ENCODE data around the gene ATE1. TPM values are rescaled to one million over a fixed set of nuclear protein-coding genes. Genes with fewer than 3 reads are reported as not detected.

The ATE1 gene
- total RNA-seq, 1 experiment from 2014 or later = 39.2 TPM

DNA sequence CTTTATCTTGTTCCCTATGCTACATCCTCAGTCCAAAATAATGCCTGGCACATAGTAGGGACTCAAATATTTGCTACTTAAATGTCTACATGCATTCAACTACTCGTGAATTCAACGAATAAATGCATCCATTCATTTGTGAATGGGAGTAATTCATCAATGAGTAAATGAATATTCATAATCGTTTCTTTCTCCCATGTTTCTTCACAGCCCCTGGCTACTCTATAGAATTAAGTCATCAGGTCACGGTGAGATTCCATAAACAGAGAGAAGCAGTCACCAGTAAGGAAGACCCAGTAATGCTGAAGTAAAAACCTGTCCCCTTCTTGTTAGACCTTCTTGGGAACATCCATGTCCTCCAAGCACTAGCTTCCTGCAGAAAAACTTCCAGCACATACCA is 48.4 kb downstream of the ATE1 start:
- intact Hi-C loops (cut with micrococcal nuclease) = no loop called here
- no peak overlapping the region for H2AFZ ChIP-seq (ENCODE audit: low read depth, low read length, poor library complexity, severe bottlenecking)
- H3K4me3 ChIP-seq (replicated peaks in 1 of 2; ENCODE audit: low read depth in 1 of 2, low read length in 2 of 2) = no peak overlapping the region
- ChIA-PET CTCF (interaction anchor here (0.8 to 2.0 kb wide), 2 partner anchors 8 to 22 kb away, joined by 3 to 13 read pairs; no protein-coding TSS in a partner anchor), RAD21 (ENCODE audit: low non-redundant PET in 1 of 2, low total read pairs in 2 of 2, uncharacterized antibody in 2 of 2, unreplicated experiment in 2 of 2) (no interaction called here), POLR2A (no interaction called here)
- DNase-seq (ENCODE audit: low read depth, low spot score) (no peak), ATAC-seq (no peak)
- no peak overlapping the region for H3K9ac ChIP-seq (ENCODE audit: low read length)
- no peaks in the 10 kb centered on the region for H3K79me2 ChIP-seq (ENCODE audit: insufficient read depth, low read length)
- TF ChIP-seq MAX (IDR thresholded peaks at IDR 0.05) (no peak), JUND (IDR thresholded peaks at IDR 0.05) (no peak), EGR1 (IDR thresholded peaks at IDR 0.05; ENCODE audit: low read depth) (no peak), RAD21 (IDR thresholded peaks at IDR 0.05; ENCODE audit: low read depth) (no peak), EZH2phosphoT487 (IDR thresholded peaks at IDR 0.05; ENCODE audit: borderline replicate concordance) (no peak), POLR2A (IDR thresholded peaks at IDR 0.05; ENCODE audit: borderline replicate concordance, extremely low read depth, insufficient read depth, insufficient read length) (no peak)
- TF ChIP-seq, protein P1, sequence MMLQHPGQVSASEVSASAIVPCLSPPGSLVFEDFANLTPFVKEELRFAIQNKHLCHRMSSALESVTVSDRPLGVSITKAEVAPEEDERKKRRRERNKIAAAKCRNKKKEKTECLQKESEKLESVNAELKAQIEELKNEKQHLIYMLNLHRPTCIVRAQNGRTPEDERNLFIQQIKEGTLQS (IDR thresholded peaks at IDR 0.05) = no peak
- no peaks in the 10 kb centered on the region for H3K9me2 ChIP-seq (ENCODE audit: insufficient read depth)
- H3K9me3 ChIP-seq (ENCODE audit: control insufficient read depth in 1 of 2, insufficient read depth in 1 of 2, low read depth in 1 of 2, low read length in 2 of 2) = no peaks in the 10 kb centered on the region
- H3K36me3 ChIP-seq (ENCODE audit: control insufficient read depth in 1 of 2, insufficient read depth in 2 of 2, low read length in 2 of 2) = no peaks in the 10 kb centered on the region
- no peak overlapping the region for H3K4me2 ChIP-seq (ENCODE audit: low read length)
- BruUV-seq (replicated peaks) = no TSS peak
- no peak overlapping the region for H3K27ac ChIP-seq (ENCODE audit: low read depth, low read length)
- H3K4me1 ChIP-seq (ENCODE audit: control insufficient read depth in 1 of 2, insufficient read depth in 2 of 2, low read length in 2 of 2) = no peaks in the 10 kb centered on the region
- no peaks in the 10 kb centered on the region for H3K27me3 ChIP-seq (ENCODE audit: insufficient read depth, low read length)
- H4K20me1 ChIP-seq (ENCODE audit: insufficient read depth) = 0 out of 2 replicates have a peak, but pooled peaks cover under 1% of the 10 kb centered on the region

- H3K4me3 ChIP-seq (replicated peaks in 1 of 2; ENCODE audit: low read depth in 1 of 2, low read length in 2 of 2) = no peak overlapping the region
- RAD21 ChIA-PET (ENCODE audit: low non-redundant PET in 1 of 2, low total read pairs in 2 of 2, uncharacterized antibody in 2 of 2, unreplicated experiment in 2 of 2) = no interaction called here
- DNase-seq (ENCODE audit: low read depth, low spot score) (no peak), ATAC-seq (no peak)
- no peaks in the 10 kb centered on the region for H3K4me1 ChIP-seq (ENCODE audit: control insufficient read depth in 1 of 2, insufficient read depth in 2 of 2, low read length in 2 of 2)
- H3K9me3 ChIP-seq (ENCODE audit: control insufficient read depth in 1 of 2, insufficient read depth in 1 of 2, low read depth in 1 of 2, low read length in 2 of 2) = no peaks in the 10 kb centered on the region
- CTCF ChIA-PET = no interaction called here
- H3K27ac ChIP-seq (ENCODE audit: low read depth, low read length) = no peak overlapping the region
- H3K27me3 ChIP-seq (ENCODE audit: insufficient read depth, low read length) = no peaks in the 10 kb centered on the region
- intact Hi-C loops (cut with micrococcal nuclease) = no loop called here
- H3K79me2 ChIP-seq (ENCODE audit: insufficient read depth, low read length) = no peaks in the 10 kb centered on the region
- H3K9me2 ChIP-seq (ENCODE audit: insufficient read depth) = no peaks in the 10 kb centered on the region
- 0 out of 4 replicates have a peak, but pooled peaks cover 0 to 4% of the 10 kb centered on the region in 2 experiments for H3K36me3 ChIP-seq (ENCODE audit: control insufficient read depth in 1 of 2, insufficient read depth in 2 of 2, low read length in 2 of 2)
- no TSS peak for BruUV-seq (replicated peaks)
- no peak for TF ChIP-seq YY1 (IDR thresholded peaks at IDR 0.05; ENCODE audit: extremely low read depth, insufficient replicate concordance, low read depth, low read length)
- no peak overlapping the region for H3K9ac ChIP-seq (ENCODE audit: low read length)
- POLR2A ChIA-PET = no interaction called here
- 0 out of 2 replicates have a peak, but pooled peaks cover 4% of the 10 kb centered on the region for H4K20me1 ChIP-seq (ENCODE audit: insufficient read depth)
- no peak overlapping the region for H3K4me2 ChIP-seq (ENCODE audit: low read length)
- no peak overlapping the region for H2AFZ ChIP-seq (ENCODE audit: low read depth, low read length, poor library complexity, severe bottlenecking)
Measured at GRCh38 chr10:121873236-121873635, 54.6 kb downstream of the ATE1 start.

Data from HCT116 (cell line).